Measurements from ENCODE around the gene SMPX. TPM values are rescaled to one million over a fixed set of nuclear protein-coding genes. Genes with fewer than 3 reads are reported as not detected.

Gene SMPX
- total RNA-seq, 2 donors from 2014 or later = not detected

DNA sequence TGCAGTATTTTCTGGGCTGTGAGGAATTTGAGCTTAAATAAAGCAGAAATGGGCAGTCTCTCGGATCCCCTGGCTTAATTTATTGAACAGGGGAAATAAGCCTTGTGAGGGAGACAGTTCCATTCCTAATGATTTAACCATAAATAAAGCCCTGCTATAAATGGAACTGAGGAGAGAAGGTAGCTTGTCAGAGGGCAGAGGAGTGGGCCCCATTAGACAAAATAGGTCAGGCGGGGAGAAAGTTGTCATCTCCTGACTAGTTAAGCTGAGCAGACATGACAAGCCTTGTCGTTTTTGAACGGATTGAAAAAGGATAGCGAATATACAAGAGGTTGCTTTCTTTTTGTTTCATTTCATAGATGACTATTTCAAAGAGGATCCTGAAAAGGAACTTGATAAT lies 39.3 kb downstream of the SMPX start:
- H3K27ac Mint-ChIP-seq = no peak overlapping the region
- H3K27me3 Mint-ChIP-seq = no peaks in the 10 kb centered on the region
- no peaks in the 10 kb centered on the region for H3K36me3 Mint-ChIP-seq (ENCODE audit: low read depth)
- H3K4me3 Mint-ChIP-seq = no peak overlapping the region
- DNase-seq = no peak
- no peaks in the 10 kb centered on the region for H3K9me3 ChIP-seq (ENCODE audit: control insufficient read depth, low read length, poor library complexity, severe bottlenecking)
- no peaks in the 10 kb centered on the region for H3K4me1 Mint-ChIP-seq
- ATAC-seq = no peak

DNA sequence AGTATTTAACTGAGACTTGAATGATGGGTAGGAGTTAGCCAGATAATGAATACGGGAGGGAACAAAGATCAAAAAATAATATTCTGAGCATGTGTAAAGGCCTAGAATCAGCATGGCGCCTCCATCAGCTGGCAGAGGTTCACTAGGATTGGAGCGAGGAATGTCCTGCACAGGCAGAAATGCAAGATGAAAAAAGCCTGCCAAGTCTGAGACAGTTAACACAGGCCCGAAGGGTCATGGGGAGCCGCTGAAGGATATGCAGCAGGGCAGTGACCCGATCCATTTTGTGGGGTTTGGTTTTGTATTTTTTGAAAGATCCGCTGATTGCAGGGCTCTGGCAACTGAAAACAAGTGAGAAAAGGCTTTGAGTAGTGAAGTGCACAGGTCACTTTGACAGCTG lies 40.1 kb downstream of the SMPX start:
- no peaks in the 10 kb centered on the region for H3K27me3 Mint-ChIP-seq
- no peaks in the 10 kb centered on the region for H3K36me3 Mint-ChIP-seq (ENCODE audit: low read depth)
- DNase-seq (no peak), ATAC-seq (no peak)
- H3K4me1 Mint-ChIP-seq = no peaks in the 10 kb centered on the region
- H3K4me3 Mint-ChIP-seq = no peak overlapping the region
- no peak overlapping the region for H3K27ac Mint-ChIP-seq
- no peaks in the 10 kb centered on the region for H3K9me3 ChIP-seq (ENCODE audit: control insufficient read depth, low read length, poor library complexity, severe bottlenecking)

DNA sequence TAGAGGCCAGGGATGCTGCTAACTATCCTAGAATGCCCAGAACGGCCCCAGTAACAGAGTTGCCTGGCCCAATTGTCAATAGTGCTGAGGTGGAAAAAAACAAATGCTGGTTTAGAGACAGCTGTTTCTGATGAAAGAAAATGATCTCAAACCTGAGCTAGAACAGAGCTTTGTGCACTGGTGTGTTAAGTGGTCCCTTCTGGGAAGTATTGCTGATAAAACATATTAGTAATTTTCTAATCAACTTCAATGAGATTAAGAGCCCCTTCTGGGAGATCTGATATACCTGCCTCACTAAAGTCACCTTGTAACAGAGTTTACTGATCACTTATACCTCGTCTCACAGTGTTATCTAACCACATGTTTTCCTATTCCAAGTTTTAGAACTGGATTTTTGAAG lies 42.1 kb downstream of the SMPX start:
- DNase-seq = no peak
- Mint-ChIP-seq H3K27me3 (no peaks in the 10 kb centered on the region), H3K36me3 (ENCODE audit: low read depth) (no peaks in the 10 kb centered on the region), H3K4me3 (no peak overlapping the region), H3K27ac (no peak overlapping the region), H3K4me1 (no peaks in the 10 kb centered on the region)
- ATAC-seq = no peak
- no peaks in the 10 kb centered on the region for H3K9me3 ChIP-seq (ENCODE audit: control insufficient read depth, low read length, poor library complexity, severe bottlenecking)

DNA sequence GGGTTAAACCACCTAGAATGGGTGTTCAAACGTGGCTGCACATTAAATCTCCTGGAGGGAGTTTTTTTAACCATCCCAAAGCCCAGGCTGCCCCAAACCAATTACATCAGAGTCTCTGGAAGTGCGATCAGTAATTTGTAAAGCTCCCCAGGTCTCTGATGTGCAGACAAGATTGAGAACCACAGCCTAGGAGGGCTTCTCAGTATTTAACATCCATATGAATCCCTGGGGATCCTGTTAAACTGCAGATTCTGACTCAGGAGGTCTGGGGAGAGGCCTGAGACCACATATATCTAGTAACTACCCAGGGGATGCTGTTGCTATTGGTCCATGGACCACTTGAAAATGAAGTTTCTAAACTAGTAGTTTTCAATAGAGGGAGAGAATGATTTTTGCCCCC lies 42.6 kb downstream of the SMPX start:
- no peak for DNase-seq
- H3K9me3 ChIP-seq (ENCODE audit: control insufficient read depth, low read length, poor library complexity, severe bottlenecking) = no peaks in the 10 kb centered on the region
- Mint-ChIP-seq H3K27ac (no peak overlapping the region), H3K27me3 (no peaks in the 10 kb centered on the region), H3K36me3 (ENCODE audit: low read depth) (no peaks in the 10 kb centered on the region), H3K4me1 (no peaks in the 10 kb centered on the region), H3K4me3 (no peak overlapping the region)
- no peak for ATAC-seq

DNA sequence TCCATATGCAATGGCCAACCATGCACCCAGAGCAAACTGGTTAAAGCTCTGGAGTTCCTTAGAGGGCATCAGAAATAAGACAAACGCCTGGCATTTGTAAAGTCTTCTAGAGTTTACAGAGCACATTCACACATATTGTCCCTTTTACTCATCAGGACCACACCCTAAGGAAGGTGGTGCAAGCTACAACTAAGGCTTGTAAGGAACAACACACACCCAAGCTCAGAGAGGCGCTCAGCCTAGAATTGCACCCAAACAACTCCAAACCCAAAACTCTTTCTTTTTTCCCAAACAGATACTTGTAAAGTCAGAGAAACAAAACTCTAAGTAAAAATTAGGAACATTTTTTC lies 46.1 kb downstream of the SMPX start:
- H3K4me1 Mint-ChIP-seq = no peaks in the 10 kb centered on the region
- H3K27ac Mint-ChIP-seq = no peak overlapping the region
- ATAC-seq (no peak), DNase-seq (no peak)
- no peaks in the 10 kb centered on the region for H3K36me3 Mint-ChIP-seq (ENCODE audit: low read depth)
- H3K27me3 Mint-ChIP-seq = no peaks in the 10 kb centered on the region
- no peak overlapping the region for H3K4me3 Mint-ChIP-seq
- no peaks in the 10 kb centered on the region for H3K9me3 ChIP-seq (ENCODE audit: control insufficient read depth, low read length, poor library complexity, severe bottlenecking)

DNA sequence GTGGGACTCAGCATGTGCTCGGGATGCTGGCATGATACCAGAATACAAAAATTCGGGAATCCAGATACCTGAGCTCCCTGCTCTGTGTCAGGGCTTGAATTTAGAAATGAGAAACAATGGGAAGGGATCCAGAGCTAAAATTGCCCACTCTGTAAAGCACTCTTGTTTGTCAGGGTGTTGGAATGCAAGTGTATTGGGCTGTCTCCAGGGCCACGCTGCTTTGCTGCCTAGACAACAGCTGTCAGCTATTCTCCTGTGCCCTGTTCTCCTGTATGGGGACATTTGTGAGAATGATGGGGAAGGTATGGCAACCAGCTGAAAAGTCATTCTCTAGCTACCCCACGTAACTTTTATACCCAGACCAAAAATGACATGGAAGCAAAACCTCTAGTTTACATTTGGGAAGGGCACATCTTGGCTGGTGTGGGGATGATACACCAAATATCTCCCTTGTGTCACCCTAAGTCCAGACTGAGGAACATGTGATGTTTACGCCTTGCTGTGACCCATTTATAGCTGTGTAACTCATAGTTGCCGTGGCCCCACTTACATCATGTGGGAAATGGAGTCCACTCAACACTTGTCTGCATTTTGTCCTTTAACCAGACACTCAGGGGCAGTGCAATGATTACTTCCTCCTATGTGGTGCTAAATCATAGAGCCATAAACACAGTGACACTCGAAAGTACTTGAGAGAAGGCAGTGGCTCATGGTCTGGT lies 46.6 kb downstream of the SMPX start:
- Mint-ChIP-seq H3K36me3 (ENCODE audit: low read depth) (no peaks in the 10 kb centered on the region), H3K27ac (no peak overlapping the region), H3K4me1 (no peaks in the 10 kb centered on the region), H3K4me3 (no peak overlapping the region), H3K27me3 (no peaks in the 10 kb centered on the region)
- no peaks in the 10 kb centered on the region for H3K9me3 ChIP-seq (ENCODE audit: control insufficient read depth, low read length, poor library complexity, severe bottlenecking)
- ATAC-seq (no peak), DNase-seq (no peak)

DNA sequence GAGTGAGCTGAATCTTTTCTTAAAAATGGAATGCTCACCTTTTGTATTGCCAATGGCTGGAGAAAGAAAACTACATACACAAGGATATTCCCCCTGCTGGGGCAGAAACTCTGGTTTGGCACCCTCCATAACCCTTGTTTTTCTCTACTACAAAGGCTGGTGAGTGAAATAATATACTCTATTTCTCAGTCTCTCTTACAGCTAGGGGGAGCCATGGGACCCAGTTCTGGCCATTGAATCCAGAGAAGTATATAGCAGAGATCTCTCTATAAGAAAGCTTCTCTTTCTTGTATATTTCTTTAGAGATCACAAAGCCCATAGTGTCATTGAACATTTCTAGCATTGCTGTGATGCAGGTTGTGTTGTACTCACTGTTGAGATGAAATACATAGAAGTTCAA lies 49.8 kb downstream of the SMPX start:
- H3K9me3 ChIP-seq (ENCODE audit: control insufficient read depth, low read length, poor library complexity, severe bottlenecking) = no peaks in the 10 kb centered on the region
- no peak overlapping the region for H3K27ac Mint-ChIP-seq
- DNase-seq = no peak
- H3K27me3 Mint-ChIP-seq = no peaks in the 10 kb centered on the region
- no peak overlapping the region for H3K4me3 Mint-ChIP-seq
- no peaks in the 10 kb centered on the region for H3K4me1 Mint-ChIP-seq
- no peaks in the 10 kb centered on the region for H3K36me3 Mint-ChIP-seq (ENCODE audit: low read depth)
- ATAC-seq = no peak

DNA sequence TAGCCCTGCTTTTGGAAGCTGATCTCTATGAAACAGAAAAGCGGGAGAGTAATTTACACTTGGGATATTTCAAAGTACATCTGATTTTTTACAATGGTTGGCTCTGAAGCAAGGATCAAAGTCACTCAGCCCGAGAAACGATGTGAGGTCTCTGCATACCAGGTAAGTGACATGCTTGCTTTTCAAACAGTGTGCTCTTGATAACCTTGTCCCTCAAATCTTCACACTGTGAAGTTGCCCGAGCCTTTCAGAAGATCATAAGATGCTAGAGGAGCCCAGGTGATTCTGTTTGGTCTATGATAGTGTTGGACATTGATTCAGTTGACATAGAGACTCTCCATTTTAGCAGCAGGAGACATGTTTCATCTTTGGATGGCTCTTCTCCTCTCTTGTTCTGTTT lies 52.7 kb downstream of the SMPX start:
- no peaks in the 10 kb centered on the region for H3K9me3 ChIP-seq (ENCODE audit: control insufficient read depth, low read length, poor library complexity, severe bottlenecking)
- DNase-seq (no peak), ATAC-seq (no peak)
- H3K4me3 Mint-ChIP-seq = no peak overlapping the region
- H3K36me3 Mint-ChIP-seq (ENCODE audit: low read depth) = no peaks in the 10 kb centered on the region
- H3K27me3 Mint-ChIP-seq = peaks cover 5% of the 10 kb centered on the region
- peaks cover 2% of the 10 kb centered on the region for H3K4me1 Mint-ChIP-seq
- no peak overlapping the region for H3K27ac Mint-ChIP-seq

DNA sequence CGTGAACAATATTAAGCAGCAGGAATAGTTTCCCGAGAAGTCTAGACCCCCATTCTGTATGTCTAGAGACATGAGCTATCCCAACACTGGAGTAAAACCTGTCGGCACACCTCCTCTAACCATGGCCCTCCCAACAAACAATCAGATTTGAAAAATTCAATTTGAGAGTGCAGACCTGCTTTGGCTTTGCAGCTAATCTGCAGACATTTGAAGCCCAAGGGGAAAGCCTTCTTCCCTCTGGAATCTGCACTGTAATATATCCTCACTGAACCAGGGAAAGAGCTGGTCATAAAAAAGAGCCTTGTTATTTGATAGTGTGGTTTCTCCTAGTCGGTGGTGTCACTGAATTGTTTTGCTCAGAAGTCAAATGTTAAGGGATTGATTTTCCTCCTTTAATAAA lies 55.2 kb downstream of the SMPX start:
- Mint-ChIP-seq H3K27ac (no peak overlapping the region), H3K36me3 (ENCODE audit: low read depth) (no peaks in the 10 kb centered on the region), H3K4me1 (peaks cover 2% of the 10 kb centered on the region), H3K27me3 (peaks cover 5% of the 10 kb centered on the region), H3K4me3 (no peak overlapping the region)
- DNase-seq (no peak), ATAC-seq (no peak)
- no peaks in the 10 kb centered on the region for H3K9me3 ChIP-seq (ENCODE audit: control insufficient read depth, low read length, poor library complexity, severe bottlenecking)

DNA sequence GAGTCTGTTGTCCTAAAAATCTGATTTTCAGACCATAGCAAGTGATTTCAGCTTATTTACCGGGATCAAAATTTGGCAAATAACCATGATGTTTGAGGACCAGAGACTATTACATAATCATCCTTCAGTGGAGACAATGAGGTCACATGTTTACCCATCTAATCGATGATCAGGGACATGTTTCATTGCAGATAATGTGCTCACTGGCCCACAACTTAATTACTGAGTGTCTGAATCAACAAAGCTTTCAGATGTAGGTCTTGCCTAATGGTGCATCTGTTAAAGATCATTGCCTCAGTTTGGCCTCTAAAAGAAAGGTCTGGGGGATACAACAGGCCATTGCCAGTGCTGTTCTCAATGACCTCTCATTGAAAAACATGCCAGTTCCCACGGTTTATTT lies 56.9 kb downstream of the SMPX start:
- DNase-seq (no peak), ATAC-seq (no peak)
- H3K27me3 Mint-ChIP-seq = peaks cover 5% of the 10 kb centered on the region
- no peak overlapping the region for H3K4me3 Mint-ChIP-seq
- H3K9me3 ChIP-seq (ENCODE audit: control insufficient read depth, low read length, poor library complexity, severe bottlenecking) = no peaks in the 10 kb centered on the region
- H3K4me1 Mint-ChIP-seq = peaks cover 2% of the 10 kb centered on the region
- H3K27ac Mint-ChIP-seq = no peak overlapping the region
- H3K36me3 Mint-ChIP-seq (ENCODE audit: low read depth) = no peaks in the 10 kb centered on the region

DNA sequence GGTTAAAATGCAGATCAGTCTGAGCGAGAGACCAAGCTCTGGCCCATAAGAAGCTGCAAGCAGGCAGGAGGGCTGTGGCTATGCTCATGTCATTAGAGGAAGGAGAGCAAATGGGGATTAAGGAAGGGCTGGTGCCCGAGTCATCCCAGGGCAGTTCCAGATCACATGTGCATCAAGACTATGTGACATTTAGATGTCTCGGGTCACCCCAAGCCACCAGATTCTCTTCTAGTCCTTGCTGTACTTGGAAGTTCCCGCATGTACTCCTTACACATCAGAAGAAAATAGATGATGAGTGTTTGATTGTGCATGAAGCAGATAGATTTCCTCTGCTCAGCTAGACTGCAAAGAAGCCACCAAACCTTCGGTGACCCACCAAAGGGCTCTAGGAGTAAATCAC lies 57.6 kb downstream of the SMPX start:
- Mint-ChIP-seq H3K4me1 (peaks cover 2% of the 10 kb centered on the region), H3K4me3 (no peak overlapping the region), H3K27me3 (peaks cover 5% of the 10 kb centered on the region), H3K36me3 (ENCODE audit: low read depth) (no peaks in the 10 kb centered on the region), H3K27ac (no peak overlapping the region)
- H3K9me3 ChIP-seq (ENCODE audit: control insufficient read depth, low read length, poor library complexity, severe bottlenecking) = no peaks in the 10 kb centered on the region
- DNase-seq (no peak), ATAC-seq (no peak)

DNA sequence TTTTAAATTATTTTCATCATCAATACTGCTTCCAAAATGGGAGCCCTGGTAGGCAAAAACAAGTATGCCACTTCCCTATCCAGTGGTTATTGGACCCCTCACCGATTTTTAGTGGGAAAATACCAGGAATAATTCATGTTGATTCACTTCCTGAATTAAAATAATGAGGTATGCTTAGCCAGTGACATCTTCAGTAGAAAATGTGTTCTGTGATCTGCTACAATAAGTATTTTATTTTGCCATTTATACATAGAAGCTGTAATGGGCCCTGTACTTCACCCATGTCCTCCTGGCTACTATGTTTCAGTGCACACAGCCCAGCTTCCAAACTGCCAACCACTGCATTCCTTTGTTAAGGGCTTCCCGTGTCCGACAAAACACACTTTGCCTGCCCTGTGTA lies 58.8 kb downstream of the SMPX start:
- H3K27me3 Mint-ChIP-seq = peaks cover 5% of the 10 kb centered on the region
- H3K36me3 Mint-ChIP-seq (ENCODE audit: low read depth) = no peaks in the 10 kb centered on the region
- H3K4me3 Mint-ChIP-seq = no peak overlapping the region
- no peak for ATAC-seq
- DNase-seq = no peak
- peaks cover 2% of the 10 kb centered on the region for H3K4me1 Mint-ChIP-seq
- H3K9me3 ChIP-seq (ENCODE audit: control insufficient read depth, low read length, poor library complexity, severe bottlenecking) = no peaks in the 10 kb centered on the region
- no peak overlapping the region for H3K27ac Mint-ChIP-seq

DNA sequence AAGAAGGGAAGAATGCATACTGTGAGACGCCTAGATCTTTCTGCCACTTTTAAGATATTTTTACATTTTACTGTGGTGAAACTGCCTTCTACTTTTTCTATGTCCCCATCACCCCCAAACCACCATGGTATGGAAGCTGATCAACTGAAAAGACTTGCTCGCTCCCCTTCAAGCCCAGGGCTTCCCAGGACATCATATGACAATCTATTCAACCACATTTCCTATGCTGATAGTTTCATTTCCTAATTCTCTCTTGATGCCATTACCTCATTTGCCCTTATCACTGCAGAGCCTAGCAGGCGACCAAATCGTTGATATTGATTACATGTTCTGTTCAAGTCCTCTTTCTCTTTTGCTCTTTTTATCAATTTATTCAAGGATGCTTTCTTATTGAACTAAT lies 59.6 kb downstream of the SMPX start:
- no peaks in the 10 kb centered on the region for H3K9me3 ChIP-seq (ENCODE audit: control insufficient read depth, low read length, poor library complexity, severe bottlenecking)
- H3K4me3 Mint-ChIP-seq = no peak overlapping the region
- H3K27me3 Mint-ChIP-seq = peaks cover 5% of the 10 kb centered on the region
- H3K36me3 Mint-ChIP-seq (ENCODE audit: low read depth) = no peaks in the 10 kb centered on the region
- peaks cover 2% of the 10 kb centered on the region for H3K4me1 Mint-ChIP-seq
- no peak for DNase-seq
- ATAC-seq = no peak
- no peak overlapping the region for H3K27ac Mint-ChIP-seq

DNA sequence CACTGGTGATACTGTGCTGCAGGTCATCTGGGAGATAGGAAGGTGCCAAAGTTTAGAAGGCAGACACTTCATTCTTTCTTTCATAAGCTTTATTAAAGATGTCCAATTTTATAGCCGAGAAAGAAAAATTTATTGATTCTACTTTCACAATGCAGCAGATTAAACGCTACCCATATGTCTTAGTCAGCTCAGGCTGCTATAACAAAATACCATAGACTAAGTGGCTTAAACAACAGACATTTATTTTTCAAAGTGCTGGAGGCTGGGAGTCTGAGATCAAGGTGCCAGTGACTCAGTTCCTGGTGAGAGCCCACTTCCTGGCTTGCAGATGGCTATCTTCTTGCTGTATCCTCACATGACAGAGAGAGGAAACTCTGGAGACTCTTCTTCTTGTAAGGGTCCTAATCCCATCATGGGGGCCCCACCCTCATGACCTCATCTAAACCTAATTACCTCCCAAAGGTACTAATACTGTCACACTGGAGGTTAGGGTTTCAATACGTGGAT lies 66.4 kb downstream of the SMPX start:
- peaks cover 2% of the 10 kb centered on the region for H3K4me1 Mint-ChIP-seq
- H3K27me3 Mint-ChIP-seq = no peaks in the 10 kb centered on the region
- no peak for DNase-seq
- ATAC-seq = no peak
- no peaks in the 10 kb centered on the region for H3K36me3 Mint-ChIP-seq (ENCODE audit: low read depth)
- H3K27ac Mint-ChIP-seq = no peak overlapping the region
- H3K9me3 ChIP-seq (ENCODE audit: control insufficient read depth, low read length, poor library complexity, severe bottlenecking) = no peaks in the 10 kb centered on the region
- H3K4me3 Mint-ChIP-seq = no peak overlapping the region

Data from T-helper 17 cell (primary cell).